Peyer's patch (tissue), 4 donors: Measurements from ENCODE around the gene HRH1. TPM values are rescaled to one million over a fixed set of nuclear protein-coding genes. Genes with fewer than 3 reads are reported as not detected.
A peak's percentile ranks its signal among the peaks of the same experiment; 100 is the strongest.

Source experiments
- DNase-seq, 3 donors: peaks; one replicate each; pipeline ENCODE4 v3.0.0-alpha.2; 2017 to 2019
- H3K27ac ChIP-seq, 4 donors: fragments of 200-600 bp; sonication (generic); one replicate each; pipeline ENCODE4 v1.5.1; 2016 to 2019
- H3K27me3 ChIP-seq, 2 donors: fragments of 200-600 bp; sonication (generic); one replicate each; pipeline ENCODE4 v1.5.1; 2019
- H3K36me3 ChIP-seq, 3 donors: fragments of 200-600 bp; sonication (generic); one replicate each; pipeline ENCODE4 v1.5.1; 2016 to 2019
- H3K4me1 ChIP-seq, 4 donors: fragments of 200-600 bp; sonication (generic); one replicate each; pipeline ENCODE4 v1.5.1; 2016 to 2019
- H3K4me3 ChIP-seq, 4 donors: fragments of 200-600 bp; sonication (generic); 1 replicate in 3 of 4; 2 replicates in 1 of 4; pipeline ENCODE4 v1.5.1; 2016 to 2019; ENCODE audit warnings: mild to moderate bottlenecking in 1 of 4
- H3K9me3 ChIP-seq, 4 donors: fragments of 200-600 bp; sonication (generic); one replicate each; pipeline ENCODE4 v1.5.1; 2016 to 2019; ENCODE audit warnings: mild to moderate bottlenecking in 1 of 4
- CTCF ChIP-seq, 6 experiments: fragments of 450-650 bp in 4 of 6; fragments of 200-600 bp in 2 of 6; sonication (generic) in 1 of 6; IDR thresholded peaks; one replicate each; pipeline ENCODE4 v1.5.1; 2017 to 2019; ENCODE audit warnings: antibody characterized with exemption in 6 of 6, mild to moderate bottlenecking in 3 of 6, moderate library complexity in 1 of 6
- POLR2A ChIP-seq, 2 donors: fragments of 450-650 bp; IDR thresholded peaks; one replicate each; pipeline ENCODE4 v1.5.1; 2017; ENCODE audit warnings: antibody characterized with exemption in 2 of 2, mild to moderate bottlenecking in 2 of 2, moderate library complexity in 2 of 2
- total RNA-seq, 4 donors: library from RNA; depleted of rRNA; stranded (reverse); fragments of >200 nt; gene quantifications; one replicate each; pipeline ENCODE4 v1.1.0, GENCODE V29; 2016

The HRH1 gene
- total RNA-seq, 4 donors from 2014 or later, result 1.7 to 13.7 (median 7.3) TPM

- TF ChIP-seq POLR2A (IDR thresholded peaks at IDR 0.05) (no peak), CTCF (IDR thresholded peaks at IDR 0.05) (no peak)
- no peak for DNase-seq
- Histone ChIP-seq H3K27me3 (no peaks in the 10 kb centered on the region), H3K27ac (peak overlapping the region in 2 of 4 donors; percentile 6 to 12), H3K4me3 (peak overlapping the region; percentile 22 to 61 (median 50)), H3K9me3 (no peaks in the 10 kb centered on the region), H3K4me1 (peaks cover 0 to 14% (median 4%) of the 10 kb centered on the region in 4 donors), H3K36me3 (no peaks in the 10 kb centered on the region)
Measured at GRCh38 chr3:11154953-11155325, 646 bp downstream of the HRH1 start.

GRCh38 chr3:11155341-11156025 lies 1.2 kb downstream of the HRH1 start:
- TF ChIP-seq CTCF (IDR thresholded peaks at IDR 0.05) (peak in 5 of 6 experiments; percentile 20 to 72 (median 62)), POLR2A (IDR thresholded peaks at IDR 0.05) (no peak)
- DNase-seq, result peak in 2 of 3 donors; percentile 80
- no peaks in the 10 kb centered on the region for H3K36me3 ChIP-seq
- H3K27me3 ChIP-seq, result no peaks in the 10 kb centered on the region
- no peaks in the 10 kb centered on the region for H3K9me3 ChIP-seq
- peaks cover 0 to 14% (median 4%) of the 10 kb centered on the region in 4 donors for H3K4me1 ChIP-seq
- peak overlapping the region in 2 of 4 donors; percentile 58 to 61 for H3K4me3 ChIP-seq
- peak overlapping the region in 1 of 4 donors; percentile 6 for H3K27ac ChIP-seq

- no peaks in the 10 kb centered on the region for H3K9me3 ChIP-seq
- H3K27ac ChIP-seq, result no peak overlapping the region
- H3K4me1 ChIP-seq, result peaks cover 0 to 14% (median 4%) of the 10 kb centered on the region in 4 donors
- peak overlapping the region in 1 of 4 donors; percentile 61 for H3K4me3 ChIP-seq
- DNase-seq, result no peak
- no peaks in the 10 kb centered on the region for H3K36me3 ChIP-seq
- TF ChIP-seq CTCF (IDR thresholded peaks at IDR 0.05), result no peak
- no peak for TF ChIP-seq POLR2A (IDR thresholded peaks at IDR 0.05)
- no peaks in the 10 kb centered on the region for H3K27me3 ChIP-seq
Measured at GRCh38 chr3:11156026-11156410, 1.7 kb downstream of the HRH1 start.

- H3K4me3 ChIP-seq, result no peak overlapping the region
- peaks cover 0 to 14% (median 4%) of the 10 kb centered on the region in 4 donors for H3K4me1 ChIP-seq
- H3K36me3 ChIP-seq, result no peaks in the 10 kb centered on the region
- no peaks in the 10 kb centered on the region for H3K9me3 ChIP-seq
- no peaks in the 10 kb centered on the region for H3K27me3 ChIP-seq
- TF ChIP-seq CTCF (IDR thresholded peaks at IDR 0.05) (no peak), POLR2A (IDR thresholded peaks at IDR 0.05) (no peak)
- H3K27ac ChIP-seq, result no peak overlapping the region
- DNase-seq, result no peak
Measured at GRCh38 chr3:11157421-11157820, 3.1 kb downstream of the HRH1 start.

GRCh38 chr3:11159421-11159904 lies 5.2 kb downstream of the HRH1 start:
- H3K27ac ChIP-seq, result peak overlapping the region in 1 of 4 donors; percentile 51
- H3K4me1 ChIP-seq, result peaks cover 0 to 7% (median 2%) of the 10 kb centered on the region in 4 donors
- no peaks in the 10 kb centered on the region for H3K27me3 ChIP-seq
- no peaks in the 10 kb centered on the region for H3K9me3 ChIP-seq
- H3K4me3 ChIP-seq, result no peak overlapping the region
- TF ChIP-seq POLR2A (IDR thresholded peaks at IDR 0.05), result no peak
- TF ChIP-seq CTCF (IDR thresholded peaks at IDR 0.05), result no peak
- no peaks in the 10 kb centered on the region for H3K36me3 ChIP-seq
- no peak for DNase-seq
